HEK293 (cell line): ENCODE results near the gene SNTG2.

ENCODE experiments used
- CTCF ChIA-PET: fragments of 350-600 bp; formaldehyde crosslinking; extraction: SDS; loops from one replicate; lab custom pipeline; 2021; ENCODE audit warnings: antibody characterized with exemption; lab: Yijun Ruan, JAX
- POLR2A ChIA-PET: fragments of 300-600 bp; formaldehyde crosslinking; extraction: SDS; loops from one replicate; lab custom pipeline; 2020; ENCODE audit warnings: antibody characterized with exemption, inconsistent platforms; lab: Yijun Ruan, JAX
- H3K27ac ChIP-seq: fragments of 200-500 bp; sonication (Bioruptor generic); 2 replicates; pipeline ENCODE4 v1.5.1; 2014; ENCODE audit warnings: low read depth, low read length, control low read depth, inconsistent platforms; ENCODE audit errors: extremely low read depth
- H3K36me3 ChIP-seq, 2 experiments: fragments of 200-500 bp in 1 of 2; sonication (Bioruptor generic) in 1 of 2; 1 replicate in 1 of 2; 2 replicates in 1 of 2; pipeline ENCODE4 v1.5.1; 2014 to 2017; ENCODE audit warnings: inconsistent platforms in 2 of 2, low read length in 2 of 2; ENCODE audit not compliant: control insufficient read depth in 2 of 2, insufficient read depth in 1 of 2
- H3K4me1 ChIP-seq: fragments of 200-500 bp; sonication (Bioruptor generic); 2 replicates; pipeline ENCODE4 v1.5.1; 2014; ENCODE audit warnings: mild to moderate bottlenecking, low read length, inconsistent platforms; ENCODE audit not compliant: control insufficient read depth, insufficient read depth
- H3K4me3 ChIP-seq: 2 replicates; pipeline ENCODE4 v1.5.1; 2011; ENCODE audit warnings: low read depth, mild to moderate bottlenecking, control low read depth, low read length, moderate library complexity
- H3K9me3 ChIP-seq: fragments of 200-500 bp; sonication (Bioruptor generic); 2 replicates; pipeline ENCODE4 v1.5.1; 2014; ENCODE audit warnings: low read depth, low read length, inconsistent platforms; ENCODE audit not compliant: control insufficient read depth, insufficient read depth
- ATF2 ChIP-seq: fragments of 450-650 bp; formaldehyde crosslinking; IDR thresholded peaks from 2 replicates; pipeline ENCODE4 v1.5.1; 2016; ENCODE audit warnings: missing biosample characterization, missing genetic modification characterization, low read depth
- FEZF1 ChIP-seq: fragments of 450-650 bp; formaldehyde crosslinking; IDR thresholded peaks from 2 replicates; pipeline ENCODE4 v1.5.1; 2016; ENCODE audit warnings: missing biosample characterization, missing genetic modification characterization
- HIC1 ChIP-seq: fragments of 450-650 bp; formaldehyde crosslinking; IDR thresholded peaks from 2 replicates; pipeline ENCODE4 v1.5.1; 2016; ENCODE audit warnings: missing biosample characterization, missing genetic modification characterization
- HOXC10 ChIP-seq: sonication (generic); formaldehyde crosslinking; IDR thresholded peaks from 2 replicates; pipeline ENCODE4 v1.8.1; 2023; ENCODE audit warnings: mild to moderate bottlenecking, missing genetic modification reagents
- HOXD13 ChIP-seq: sonication (generic); formaldehyde crosslinking; IDR thresholded peaks from 2 replicates; pipeline ENCODE4 v1.8.0; 2022; ENCODE audit warnings: missing genetic modification reagents, borderline replicate concordance
- INSM2 ChIP-seq: fragments of 450-650 bp; formaldehyde crosslinking; IDR thresholded peaks from 2 replicates; pipeline ENCODE4 v1.5.1; 2016; ENCODE audit warnings: missing biosample characterization, missing genetic modification characterization
- ZBTB21 ChIP-seq: fragments of 450-650 bp; formaldehyde crosslinking; IDR thresholded peaks from 2 replicates; pipeline ENCODE4 v1.5.1; 2017; ENCODE audit warnings: missing biosample characterization, missing genetic modification characterization
- ZBTB7A ChIP-seq: fragments of 450-650 bp; formaldehyde crosslinking; IDR thresholded peaks from 2 replicates; pipeline ENCODE4 v1.5.1; 2016; ENCODE audit warnings: low read depth, missing biosample characterization, missing genetic modification characterization
- ZBTB8A ChIP-seq: fragments of 450-650 bp; formaldehyde crosslinking; IDR thresholded peaks from 2 replicates; pipeline ENCODE4 v1.5.1; 2016; ENCODE audit warnings: missing biosample characterization, missing genetic modification characterization
- ZFP69B ChIP-seq: fragments of 450-650 bp; formaldehyde crosslinking; IDR thresholded peaks from 2 replicates; pipeline ENCODE4 v1.5.1; 2016; ENCODE audit warnings: missing biosample characterization, missing genetic modification characterization
- ZNF132 ChIP-seq: fragments of 450-650 bp; formaldehyde crosslinking; IDR thresholded peaks from 2 replicates; pipeline ENCODE4 v1.5.1; 2017; ENCODE audit warnings: missing biosample characterization, missing genetic modification characterization, borderline replicate concordance
- ZNF48 ChIP-seq: fragments of 450-650 bp; formaldehyde crosslinking; IDR thresholded peaks from 2 replicates; pipeline ENCODE4 v1.5.1; 2016; ENCODE audit warnings: missing biosample characterization, missing genetic modification characterization
- ZNF571 ChIP-seq: fragments of 450-650 bp; formaldehyde crosslinking; IDR thresholded peaks from 2 replicates; pipeline ENCODE4 v1.5.0; 2017; ENCODE audit warnings: missing biosample characterization, missing genetic modification characterization
- ZNF585B ChIP-seq: fragments of 450-650 bp; formaldehyde crosslinking; IDR thresholded peaks from 2 replicates; pipeline ENCODE4 v1.5.1; 2016; ENCODE audit warnings: missing biosample characterization, missing genetic modification characterization
- ZNF623 ChIP-seq: fragments of 450-650 bp; formaldehyde crosslinking; IDR thresholded peaks from 2 replicates; pipeline ENCODE4 v1.5.1; 2016; ENCODE audit warnings: missing biosample characterization, missing genetic modification characterization
- ZNF645 ChIP-seq: fragments of 450-650 bp; formaldehyde crosslinking; IDR thresholded peaks from 2 replicates; pipeline ENCODE4; 2016; ENCODE audit warnings: missing biosample characterization, missing genetic modification characterization
- ZNF704 ChIP-seq: fragments of 450-650 bp; formaldehyde crosslinking; IDR thresholded peaks from 2 replicates; pipeline ENCODE4 v1.5.1; 2016; ENCODE audit warnings: missing biosample characterization, missing genetic modification characterization
- ZNF776 ChIP-seq: fragments of 450-650 bp; formaldehyde crosslinking; IDR thresholded peaks from 2 replicates; pipeline ENCODE4 v1.5.0; 2017; ENCODE audit warnings: missing biosample characterization, missing genetic modification characterization, borderline replicate concordance
- ZSCAN5A ChIP-seq: fragments of 450-650 bp; formaldehyde crosslinking; IDR thresholded peaks from 2 replicates; pipeline ENCODE4 v1.5.1; 2016; ENCODE audit warnings: missing biosample characterization, missing genetic modification characterization

SNTG2 gene

GRCh38 chr2:1400943-1401735 is 450.5 kb downstream of the SNTG2 start:
- CTCF ChIA-PET: no interaction called here
- no peaks in the 10 kb centered on the region for H3K4me1 ChIP-seq
- TF ChIP-seq INSM2 (tag by site-specific recombination) (no peak), ZNF132 (tag by site-specific recombination) (no peak), ZNF48 (no peak), ZNF623 (tag by site-specific recombination) (no peak), ZBTB8A (tag by site-specific recombination) (no peak), FEZF1 (tag by site-specific recombination) (no peak), ZNF704 (tag by site-specific recombination) (no peak), ZNF571 (no peak), ZNF645 (no peak)
- no peaks in the 10 kb centered on the region for H3K9me3 ChIP-seq
- POLR2A ChIA-PET: no interaction called here
- no peak overlapping the region for H3K4me3 ChIP-seq
- H3K27ac ChIP-seq: no peak overlapping the region
- no peaks in the 10 kb centered on the region for H3K36me3 ChIP-seq

- no peak for TF ChIP-seq ZNF585B
- no peak for TF ChIP-seq ATF2 (tag by site-specific recombination)
- no peak for TF ChIP-seq HOXC10
- TF ChIP-seq ZBTB7A (tag by site-specific recombination): no peak
- TF ChIP-seq ZSCAN5A: no peak
- no peak for TF ChIP-seq HIC1 (tag by site-specific recombination)
- no peak for TF ChIP-seq ZNF776
- no peak for TF ChIP-seq ZBTB21 (tag by site-specific recombination)
- TF ChIP-seq ZFP69B (tag by site-specific recombination): no peak
- TF ChIP-seq HOXD13 (CRISPR knock-in tag): no peak
- no peaks in the 10 kb centered on the region for H3K4me1 ChIP-seq
- no peaks in the 10 kb centered on the region for H3K36me3 ChIP-seq
- H3K27ac ChIP-seq: no peak overlapping the region
- POLR2A ChIA-PET: no interaction called here
- no peak overlapping the region for H3K4me3 ChIP-seq
- H3K9me3 ChIP-seq: no peaks in the 10 kb centered on the region
- CTCF ChIA-PET: no interaction called here
Measured at GRCh38 chr2:1402064-1402463, 451.4 kb downstream of the SNTG2 start.
